ENCODE results near the gene OR52E8. TPM values are rescaled to one million over a fixed set of nuclear protein-coding genes. Genes with fewer than 3 reads are reported as not detected.

Gene OR52E8
- total and polyA plus RNA-seq, 9 of the 15 experiments (the other 6 are each of a cell fraction or from before 2014, with no cell fraction given): not detected

DNA sequence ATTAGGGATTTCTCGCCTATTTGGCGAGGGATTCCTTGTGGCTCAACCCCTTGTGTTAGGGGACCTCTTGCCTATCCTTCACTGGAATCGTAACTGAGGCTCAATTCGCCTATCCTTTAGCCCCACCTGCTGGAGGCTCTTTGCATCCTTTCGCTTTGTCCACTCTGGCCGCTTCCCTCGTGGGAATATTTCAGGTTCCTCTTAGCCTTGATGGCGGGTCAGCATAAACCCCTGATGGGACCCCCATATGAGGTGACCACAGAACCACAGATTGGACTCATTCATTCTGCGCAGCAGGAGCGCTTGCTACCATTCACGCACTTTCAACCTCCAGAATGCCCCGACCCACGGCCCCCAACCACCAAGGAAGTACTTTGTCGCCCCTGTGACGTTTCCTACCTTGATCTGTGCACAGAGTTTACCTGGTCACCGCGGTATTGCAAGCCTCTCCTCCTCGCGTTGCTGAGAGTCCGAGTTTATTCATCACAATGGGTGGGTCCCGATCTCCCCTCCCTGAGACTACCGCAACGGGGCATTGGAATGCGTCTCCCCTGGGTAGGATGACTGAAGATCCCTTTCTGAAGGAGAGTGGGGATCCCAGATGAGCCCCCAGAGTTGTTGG lies 48.9 kb downstream of the OR52E8 start, which contains the start of gene OR52N2 (continued):
- TF ChIP-seq, protein P1, sequence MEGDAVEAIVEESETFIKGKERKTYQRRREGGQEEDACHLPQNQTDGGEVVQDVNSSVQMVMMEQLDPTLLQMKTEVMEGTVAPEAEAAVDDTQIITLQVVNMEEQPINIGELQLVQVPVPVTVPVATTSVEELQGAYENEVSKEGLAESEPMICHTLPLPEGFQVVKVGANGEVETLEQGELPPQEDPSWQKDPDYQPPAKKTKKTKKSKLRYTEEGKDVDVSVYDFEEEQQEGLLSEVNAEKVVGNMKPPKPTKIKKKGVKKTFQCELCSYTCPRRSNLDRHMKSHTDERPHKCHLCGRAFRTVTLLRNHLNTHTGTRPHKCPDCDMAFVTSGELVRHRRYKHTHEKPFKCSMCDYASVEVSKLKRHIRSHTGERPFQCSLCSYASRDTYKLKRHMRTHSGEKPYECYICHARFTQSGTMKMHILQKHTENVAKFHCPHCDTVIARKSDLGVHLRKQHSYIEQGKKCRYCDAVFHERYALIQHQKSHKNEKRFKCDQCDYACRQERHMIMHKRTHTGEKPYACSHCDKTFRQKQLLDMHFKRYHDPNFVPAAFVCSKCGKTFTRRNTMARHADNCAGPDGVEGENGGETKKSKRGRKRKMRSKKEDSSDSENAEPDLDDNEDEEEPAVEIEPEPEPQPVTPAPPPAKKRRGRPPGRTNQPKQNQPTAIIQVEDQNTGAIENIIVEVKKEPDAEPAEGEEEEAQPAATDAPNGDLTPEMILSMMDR (IDR thresholded peaks at IDR 0.05 in 2 of 3, conservative IDR thresholded peaks at IDR 0.05 in 1 of 3; ENCODE audit: insufficient read depth in 2 of 3, low read depth in 1 of 3, low read length in 3 of 3): peak; percentile 48 to 56 (median 53); a peak in 5 of 6 replicates
- TF ChIP-seq ZFX (CRISPR knock-in tag; IDR thresholded peaks at IDR 0.05) (no peak), CC2D1A (IDR thresholded peaks at IDR 0.05) (0 out of 2 replicates have a peak, but pooled peaks have one; percentile 18), RAD21 (CRISPR knock-in tag; conservative IDR thresholded peaks at IDR 0.05 in 1 of 2, IDR thresholded peaks at IDR 0.05 in 1 of 2) (peak; percentile 26 to 68; a peak in 3 of 4 replicates)

DNA sequence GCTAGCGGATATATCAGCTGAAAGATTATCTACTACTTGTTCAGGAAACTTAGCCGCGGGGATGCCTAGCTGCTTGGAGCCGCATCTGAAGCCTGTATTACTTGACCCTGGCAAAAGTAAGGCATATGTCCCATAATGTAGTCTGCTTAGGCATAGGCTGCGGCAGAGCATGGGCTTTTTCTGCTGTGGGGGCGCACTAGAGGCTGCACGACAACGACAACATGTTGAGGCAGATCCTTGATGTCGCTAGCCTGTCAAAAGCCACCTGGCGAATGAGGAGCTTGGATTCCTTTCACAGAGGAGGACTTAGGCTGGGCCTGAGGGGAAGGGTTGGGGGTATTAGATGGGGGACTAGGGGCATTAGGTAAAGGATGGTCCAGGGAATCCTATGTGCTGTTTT lies 49.9 kb downstream of the OR52E8 start:
- in situ Hi-C loops (cut with MboI): no loop called here
- no TSS peak for BruUV-seq (replicated peaks)
- Histone ChIP-seq H4K20me1 (replicated peaks; ENCODE audit: control insufficient read depth, insufficient read depth, low read length) (no peaks in the 10 kb centered on the region), H3K4me1 (replicated peaks in 1 of 2; ENCODE audit: control insufficient read depth in 2 of 2, insufficient read depth in 2 of 2, low read length in 2 of 2) (peaks cover 0 to 6% of the 10 kb centered on the region in 2 experiments; a peak in 2 of 5 replicates), H3K36me3 (ENCODE audit: control insufficient read depth, insufficient read depth, low read length) (no peaks in the 10 kb centered on the region), H2AFZ (ENCODE audit: low read depth, low read length) (no peak overlapping the region), H3K79me2 (ENCODE audit: control insufficient read depth, insufficient read depth, low read length) (no peaks in the 10 kb centered on the region), H3K4me3 (no peak overlapping the region), H3K27me3 (ENCODE audit: control insufficient read depth in 2 of 2, insufficient read depth in 2 of 2, low read length in 2 of 2) (no peaks in the 10 kb centered on the region), H3K9ac (ENCODE audit: insufficient read depth in 1 of 2, low read depth in 2 of 2, low read length in 2 of 2) (no peak overlapping the region), H3K27ac (ENCODE audit: extremely low read depth, low read depth, low read length) (no peak overlapping the region), H3K4me2 (ENCODE audit: insufficient read depth, low read length) (no peak overlapping the region), H3K9me1 (ENCODE audit: control insufficient read depth, insufficient read depth, low read length) (no peaks in the 10 kb centered on the region), H3K9me3 (replicated peaks; ENCODE audit: control insufficient read depth, insufficient read depth, low read depth, low read length) (peaks cover 24% of the 10 kb centered on the region)
- ChIA-PET POLR2A (no interaction called here), CTCF (ENCODE audit: low intra/inter-chr PET ratio) (no interaction called here)
- WGBS (ENCODE audit: insufficient coverage, low coverage, missing lambda C conversion rate): 71% methylated on average over 10 of the region's 10 CpGs
- no peak for ATAC-seq
- no peak for FAIRE-seq
- DNase-seq (ENCODE audit: extremely low read depth in 1 of 4, low spot score in 3 of 4): no peak
- intact Hi-C loops (cut with micrococcal nuclease): no loop called here
- TF ChIP-seq ZNF217 (CRISPR knock-in tag; IDR thresholded peaks at IDR 0.05) (no peak), CBX5 (IDR thresholded peaks at IDR 0.05; ENCODE audit: borderline replicate concordance, low read depth) (no peak), ZNF507 (tag; conservative IDR thresholded peaks at IDR 0.05) (no peak), TBL1XR1 (IDR thresholded peaks at IDR 0.05; ENCODE audit: low read length in 2 of 2) (no peak), ZSCAN29 (IDR thresholded peaks at IDR 0.05) (no peak), DPF2 (IDR thresholded peaks at IDR 0.05) (no peak)
- TF ChIP-seq, protein P2, sequence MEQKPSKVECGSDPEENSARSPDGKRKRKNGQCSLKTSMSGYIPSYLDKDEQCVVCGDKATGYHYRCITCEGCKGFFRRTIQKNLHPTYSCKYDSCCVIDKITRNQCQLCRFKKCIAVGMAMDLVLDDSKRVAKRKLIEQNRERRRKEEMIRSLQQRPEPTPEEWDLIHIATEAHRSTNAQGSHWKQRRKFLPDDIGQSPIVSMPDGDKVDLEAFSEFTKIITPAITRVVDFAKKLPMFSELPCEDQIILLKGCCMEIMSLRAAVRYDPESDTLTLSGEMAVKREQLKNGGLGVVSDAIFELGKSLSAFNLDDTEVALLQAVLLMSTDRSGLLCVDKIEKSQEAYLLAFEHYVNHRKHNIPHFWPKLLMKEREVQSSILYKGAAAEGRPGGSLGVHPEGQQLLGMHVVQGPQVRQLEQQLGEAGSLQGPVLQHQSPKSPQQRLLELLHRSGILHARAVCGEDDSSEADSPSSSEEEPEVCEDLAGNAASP (IDR thresholded peaks at IDR 0.05): no peak
- TF ChIP-seq, protein P3, sequence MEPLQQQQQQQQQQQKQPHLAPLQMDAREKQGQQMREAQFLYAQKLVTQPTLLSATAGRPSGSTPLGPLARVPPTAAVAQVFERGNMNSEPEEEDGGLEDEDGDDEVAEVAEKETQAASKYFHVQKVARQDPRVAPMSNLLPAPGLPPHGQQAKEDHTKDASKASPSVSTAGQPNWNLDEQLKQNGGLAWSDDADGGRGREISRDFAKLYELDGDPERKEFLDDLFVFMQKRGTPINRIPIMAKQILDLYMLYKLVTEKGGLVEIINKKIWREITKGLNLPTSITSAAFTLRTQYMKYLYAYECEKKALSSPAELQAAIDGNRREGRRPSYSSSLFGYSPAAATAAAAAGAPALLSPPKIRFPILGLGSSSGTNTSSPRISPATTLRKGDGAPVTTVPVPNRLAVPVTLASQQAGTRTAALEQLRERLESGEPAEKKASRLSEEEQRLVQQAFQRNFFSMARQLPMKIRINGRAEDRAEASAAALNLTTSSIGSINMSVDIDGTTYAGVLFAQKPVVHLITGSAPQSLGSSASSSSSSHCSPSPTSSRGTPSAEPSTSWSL (CRISPR knock-in tag; IDR thresholded peaks at IDR 0.05; ENCODE audit: borderline replicate concordance): no peak
- TF ChIP-seq, protein P4, sequence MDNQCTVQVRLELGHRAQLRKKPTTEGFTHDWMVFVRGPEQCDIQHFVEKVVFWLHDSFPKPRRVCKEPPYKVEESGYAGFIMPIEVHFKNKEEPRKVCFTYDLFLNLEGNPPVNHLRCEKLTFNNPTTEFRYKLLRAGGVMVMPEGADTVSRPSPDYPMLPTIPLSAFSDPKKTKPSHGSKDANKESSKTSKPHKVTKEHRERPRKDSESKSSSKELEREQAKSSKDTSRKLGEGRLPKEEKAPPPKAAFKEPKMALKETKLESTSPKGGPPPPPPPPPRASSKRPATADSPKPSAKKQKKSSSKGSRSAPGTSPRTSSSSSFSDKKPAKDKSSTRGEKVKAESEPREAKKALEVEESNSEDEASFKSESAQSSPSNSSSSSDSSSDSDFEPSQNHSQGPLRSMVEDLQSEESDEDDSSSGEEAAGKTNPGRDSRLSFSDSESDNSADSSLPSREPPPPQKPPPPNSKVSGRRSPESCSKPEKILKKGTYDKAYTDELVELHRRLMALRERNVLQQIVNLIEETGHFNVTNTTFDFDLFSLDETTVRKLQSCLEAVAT (IDR thresholded peaks at IDR 0.05): no peak
